Sigmoid colon (tissue), 7 donors: ENCODE measurements around the gene MICAL2. TPM values are rescaled to one million over a fixed set of nuclear protein-coding genes. Genes with fewer than 3 reads are reported as not detected.

Experiments used
- DNase-seq: peaks from one replicate; pipeline ENCODE4 v3.0.0-alpha.2; 2019
- H3K27ac ChIP-seq, 4 donors: fragments of 200-600 bp; sonication (generic); one replicate each; pipeline ENCODE4 v1.5.1; 2016 to 2019; ENCODE audit warnings: mild to moderate bottlenecking in 1 of 4
- H3K27me3 ChIP-seq, 3 donors: fragments of 200-600 bp; sonication (generic); one replicate each; pipeline ENCODE4 v1.5.1; 2019; ENCODE audit warnings: mild to moderate bottlenecking in 1 of 3
- H3K36me3 ChIP-seq, 4 donors: fragments of 200-600 bp; sonication (generic); one replicate each; pipeline ENCODE4 v1.5.1; 2016 to 2019
- H3K4me1 ChIP-seq, 4 donors: fragments of 200-600 bp; sonication (generic); one replicate each; pipeline ENCODE4 v1.5.1; 2017 to 2019
- H3K4me3 ChIP-seq, 4 donors: fragments of 200-600 bp; sonication (generic); one replicate each; pipeline ENCODE4 v1.5.1; 2017 to 2019; ENCODE audit warnings: mild to moderate bottlenecking in 2 of 4, moderate library complexity in 1 of 4
- H3K9me3 ChIP-seq, 4 donors: fragments of 200-600 bp in 3 of 4; sonication (generic) in 3 of 4; one replicate each; pipeline versions ENCODE4 v1.5.1 to v1.6.1; 2013 to 2019
- CTCF ChIP-seq, 4 experiments: fragments of 450-650 bp in 3 of 4; fragments of 200-600 bp in 1 of 4; IDR thresholded peaks; one replicate each; pipeline ENCODE4 v1.5.1; 2016 to 2019; ENCODE audit warnings: antibody characterized with exemption in 4 of 4, mild to moderate bottlenecking in 3 of 4, moderate library complexity in 2 of 4
- EP300 ChIP-seq, 4 donors: sonication (generic); formaldehyde crosslinking; IDR thresholded peaks; one replicate each; pipeline ENCODE4 v1.6.1; 2017; ENCODE audit warnings: antibody characterized with exemption in 4 of 4
- POLR2A ChIP-seq, 2 donors: fragments of 450-650 bp; IDR thresholded peaks; one replicate each; pipeline ENCODE4 v1.6.1; 2016; ENCODE audit warnings: antibody characterized with exemption in 2 of 2, mild to moderate bottlenecking in 2 of 2, moderate library complexity in 2 of 2
- POLR2AphosphoS5 ChIP-seq, 4 donors: sonication (generic); formaldehyde crosslinking; IDR thresholded peaks; one replicate each; pipeline ENCODE4 v1.6.1; 2017; ENCODE audit warnings: antibody characterized with exemption in 4 of 4
- WGBS, 2 donors: extraction: QIAGEN DNeasy Blood & Tissue Kit; methylation state at CpG; one replicate each; pipeline ENCODE4 v1.1.7; 2013; 5-methylcytosine and 5-hydroxymethylcytosine counted together
- intact Hi-C: fragments of 100-400 bp; cut with DNase I; formaldehyde crosslinking; loops from one replicate; pipeline ENCODE4 v1.15.1; 2023
- polyA plus RNA-seq, 3 donors: library from polyadenylated mRNA; stranded (reverse); fragments of 200-250 nt; gene quantifications; one replicate each; pipeline ENCODE4 v1.2.3, GENCODE V29; 2013
- total RNA-seq, 4 donors: library from RNA; depleted of rRNA; stranded (reverse); fragments of >200 nt; gene quantifications; one replicate each; pipeline ENCODE4 v1.1.0, GENCODE V29; 2016
- donor health status: healthy with polysubstance abuse.
- donor health status: Bipolar disorder and iron deficiency.
- donor health status: healthy.

MICAL2 gene
- total and polyA plus RNA-seq, 7 donors = 36.6 to 145 (median 115) TPM

DNA sequence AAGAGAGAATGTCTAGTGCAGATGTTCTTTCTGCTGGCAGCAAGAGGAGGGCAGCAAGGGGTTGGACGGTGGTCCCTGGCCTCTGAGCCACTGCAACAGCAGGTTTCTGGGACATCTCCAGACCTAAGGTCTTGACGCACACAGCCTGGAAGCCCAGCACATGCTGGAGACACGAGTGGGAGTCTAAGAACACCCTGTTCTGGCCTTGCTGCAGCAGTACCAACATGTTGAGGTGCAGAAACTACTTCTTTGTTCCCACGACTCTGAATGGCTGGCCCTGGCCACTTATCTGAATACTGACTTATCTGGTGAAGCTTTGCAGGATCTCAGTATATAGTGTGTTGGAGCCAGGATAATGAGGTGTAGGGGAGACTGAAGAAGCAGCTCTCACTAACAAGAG, 6.8 kb downstream of the MICAL2 start:
- no peaks in the 10 kb centered on the region for H3K27me3 ChIP-seq
- peak; percentile 80 for DNase-seq
- peak overlapping the region; percentile 92 to 98 (median 95) for H3K27ac ChIP-seq
- intact Hi-C loops = no loop called here
- H3K4me1 ChIP-seq = peaks cover 0 to 87% (median 78%) of the 10 kb centered on the region in 4 donors
- peaks cover 0 to 5% (median 0%) of the 10 kb centered on the region in 4 donors for H3K36me3 ChIP-seq
- WGBS, 2 donors = 85 to 90% methylated on average over 4 of the region's 4 CpGs
- TF ChIP-seq POLR2A (IDR thresholded peaks at IDR 0.05) (no peak), CTCF (IDR thresholded peaks at IDR 0.05) (no peak), POLR2AphosphoS5 (IDR thresholded peaks at IDR 0.05) (peak; percentile 47 to 75 (median 58)), EP300 (IDR thresholded peaks at IDR 0.05) (peak; percentile 83 to 98 (median 92))
- H3K9me3 ChIP-seq = no peaks in the 10 kb centered on the region
- H3K4me3 ChIP-seq = no peak overlapping the region

GRCh38 chr11:12117611-12118010, 7.2 kb downstream of the MICAL2 start:
- TF ChIP-seq EP300 (IDR thresholded peaks at IDR 0.05) = no peak
- no peak for TF ChIP-seq POLR2A (IDR thresholded peaks at IDR 0.05)
- no peak for TF ChIP-seq CTCF (IDR thresholded peaks at IDR 0.05)
- no peak for TF ChIP-seq POLR2AphosphoS5 (IDR thresholded peaks at IDR 0.05)
- H3K36me3 ChIP-seq = peaks cover 0 to 5% (median 0%) of the 10 kb centered on the region in 4 donors
- no peak for DNase-seq
- 95 to 97% methylated on average over 2 of the region's 2 CpGs for WGBS, 2 donors
- intact Hi-C loops = loop anchor here (2.0 kb wide), 1 partner anchor 103 kb away; no protein-coding TSS in a partner anchor
- H3K27ac ChIP-seq = peak overlapping the region; percentile 92 to 98 (median 95)
- H3K4me3 ChIP-seq = no peak overlapping the region
- H3K9me3 ChIP-seq = no peaks in the 10 kb centered on the region
- H3K27me3 ChIP-seq = no peaks in the 10 kb centered on the region
- peaks cover 0 to 87% (median 77%) of the 10 kb centered on the region in 4 donors for H3K4me1 ChIP-seq

DNA sequence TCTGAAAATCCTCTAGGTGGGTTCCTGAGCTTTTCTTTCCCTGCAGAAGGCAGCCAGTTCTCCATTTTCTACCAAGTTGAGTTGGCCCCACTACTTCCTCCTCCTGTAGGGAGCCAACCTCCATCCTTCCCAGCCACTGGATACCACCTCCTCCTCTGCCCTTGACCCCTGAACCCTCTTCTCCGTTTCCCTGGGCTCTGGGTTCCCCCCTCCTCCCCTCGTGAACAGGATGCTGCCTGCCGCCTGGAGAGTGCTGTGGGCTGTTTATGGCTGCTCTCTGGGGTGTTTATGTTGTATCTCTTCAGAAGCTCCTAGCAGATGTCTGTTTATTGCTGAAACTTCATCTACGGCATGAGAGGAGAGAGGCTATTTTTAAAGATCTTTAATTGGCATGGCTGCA, 8.6 kb downstream of the MICAL2 start:
- H3K9me3 ChIP-seq = no peaks in the 10 kb centered on the region
- intact Hi-C loops = loop anchor here (2.0 kb wide), 1 partner anchor 102 kb away; no protein-coding TSS in a partner anchor
- DNase-seq = peak; percentile 81
- TF ChIP-seq CTCF (IDR thresholded peaks at IDR 0.05) = peak in 1 of 4 experiments; percentile 12
- TF ChIP-seq POLR2AphosphoS5 (IDR thresholded peaks at IDR 0.05) = peak in 3 of 4 donors; percentile 41 to 46 (median 41)
- peak in 2 of 4 donors; percentile 20 to 51 for TF ChIP-seq EP300 (IDR thresholded peaks at IDR 0.05)
- no peak for TF ChIP-seq POLR2A (IDR thresholded peaks at IDR 0.05)
- H3K27ac ChIP-seq = peak overlapping the region; percentile 92 to 98 (median 95)
- H3K27me3 ChIP-seq = no peaks in the 10 kb centered on the region
- peaks cover 0 to 5% (median 0%) of the 10 kb centered on the region in 4 donors for H3K36me3 ChIP-seq
- 50 to 51% methylated on average over 4 of the region's 4 CpGs for whole genome bisulfite sequencing, 2 donors
- peaks cover 0 to 87% (median 74%) of the 10 kb centered on the region in 4 donors for H3K4me1 ChIP-seq
- no peak overlapping the region for H3K4me3 ChIP-seq

DNA sequence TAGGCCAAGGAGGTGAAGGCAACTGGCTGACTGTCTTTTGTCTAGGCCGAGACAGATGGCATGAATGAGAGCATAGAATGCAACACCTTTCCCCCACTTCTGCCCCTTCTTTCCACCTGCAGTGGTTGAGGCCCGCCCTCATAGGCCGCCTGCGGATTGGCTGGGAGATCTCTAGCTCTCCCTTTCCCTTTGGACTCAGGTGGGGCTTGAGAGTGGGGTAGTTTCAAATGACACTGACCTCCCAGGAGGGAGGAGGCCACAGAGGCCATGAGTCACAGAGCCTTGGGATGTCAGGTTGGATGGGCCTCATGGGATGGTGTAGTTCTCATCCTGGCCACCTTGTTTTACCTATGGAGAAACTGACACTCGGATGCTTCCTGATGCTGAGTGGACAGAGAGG, 9.1 kb downstream of the MICAL2 start:
- intact Hi-C loops = loop anchor here (2.0 kb wide), 1 partner anchor 101 kb away; no protein-coding TSS in a partner anchor
- peak overlapping the region; percentile 92 to 98 (median 95) for H3K27ac ChIP-seq
- peaks cover 0 to 87% (median 72%) of the 10 kb centered on the region in 4 donors for H3K4me1 ChIP-seq
- WGBS, 2 donors = 73 to 94% methylated on average over 5 of the region's 5 CpGs
- H3K36me3 ChIP-seq = peaks cover 0 to 5% (median 0%) of the 10 kb centered on the region in 4 donors
- TF ChIP-seq CTCF (IDR thresholded peaks at IDR 0.05) (no peak), POLR2AphosphoS5 (IDR thresholded peaks at IDR 0.05) (no peak), EP300 (IDR thresholded peaks at IDR 0.05) (no peak), POLR2A (IDR thresholded peaks at IDR 0.05) (no peak)
- no peaks in the 10 kb centered on the region for H3K27me3 ChIP-seq
- H3K9me3 ChIP-seq = no peaks in the 10 kb centered on the region
- H3K4me3 ChIP-seq = no peak overlapping the region
- DNase-seq = no peak
